Measurements from ENCODE around the gene PLCB1. TPM values are rescaled to one million over a fixed set of nuclear protein-coding genes. Genes with fewer than 3 reads are reported as not detected.
A peak's percentile ranks its signal among the peaks of the same experiment; 100 is the strongest.

The PLCB1 gene
- total and polyA plus RNA-seq, 5 experiments from 2014 or later: 1.4 to 3.8 (median 2.8) TPM

DNA sequence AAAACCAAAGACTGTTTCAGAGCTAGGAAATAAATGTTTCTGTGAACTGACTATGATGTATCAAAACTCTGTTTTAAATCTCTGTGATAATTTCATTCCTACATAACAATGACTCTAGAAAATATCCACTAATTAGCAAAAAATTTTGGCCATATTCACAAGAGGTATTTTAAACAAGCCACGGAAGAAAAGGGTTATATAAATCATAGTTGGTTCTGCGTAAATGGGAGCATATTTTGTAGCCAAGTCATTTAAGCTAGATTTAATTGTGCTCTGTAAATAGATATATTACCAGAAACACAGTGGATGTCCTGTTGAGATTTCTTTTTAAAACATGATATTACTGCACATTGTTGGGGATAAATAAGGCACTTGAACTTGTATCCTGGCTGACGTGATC lies 520.3 kb downstream of the PLCB1 start:
- no peak overlapping the region for H3K4me3 Mint-ChIP-seq
- DNase-seq (no peak), ATAC-seq (no peak)
- POLR2A ChIA-PET: no interaction called here
- H3K9me3 Mint-ChIP-seq: no peaks in the 10 kb centered on the region
- peaks cover 0 to 2% (median 0%) of the 10 kb centered on the region in 5 donors for H3K27me3 Mint-ChIP-seq
- H3K36me3 Mint-ChIP-seq: no peaks in the 10 kb centered on the region
- H3K27ac Mint-ChIP-seq: no peak overlapping the region
- H3K4me1 Mint-ChIP-seq: peaks cover 0 to 4% (median 0%) of the 10 kb centered on the region in 4 donors

- Mint-ChIP-seq H3K9me3 (no peaks in the 10 kb centered on the region), H3K4me3 (no peak overlapping the region), H3K4me1 (no peaks in the 10 kb centered on the region), H3K27ac (no peak overlapping the region), H3K27me3 (no peaks in the 10 kb centered on the region), H3K36me3 (no peaks in the 10 kb centered on the region)
- DNase-seq: no peak
- POLR2A ChIA-PET: no interaction called here
- ATAC-seq: no peak
Measured at GRCh38 chr20:8654486-8654885, 522.4 kb downstream of the PLCB1 start.

DNA sequence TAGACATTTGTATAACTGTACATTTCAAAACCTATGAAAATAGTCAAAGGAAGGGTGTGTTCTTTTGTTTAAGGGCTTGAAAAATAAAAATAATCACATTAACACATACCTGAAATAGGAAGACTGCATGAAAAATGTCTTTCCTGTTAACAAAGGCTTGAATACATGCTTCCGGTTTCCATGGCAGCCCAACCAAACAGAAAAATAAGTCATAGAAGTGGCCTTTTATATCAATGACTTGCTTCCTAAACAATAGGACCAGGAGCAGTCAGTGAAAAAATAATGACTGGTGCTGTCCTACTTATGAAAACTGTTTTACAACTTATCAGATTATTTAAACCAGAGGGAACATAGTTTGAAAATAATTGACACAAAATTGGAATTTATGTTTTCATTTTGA lies 524.3 kb downstream of the PLCB1 start:
- H3K27ac Mint-ChIP-seq: no peak overlapping the region

DNA sequence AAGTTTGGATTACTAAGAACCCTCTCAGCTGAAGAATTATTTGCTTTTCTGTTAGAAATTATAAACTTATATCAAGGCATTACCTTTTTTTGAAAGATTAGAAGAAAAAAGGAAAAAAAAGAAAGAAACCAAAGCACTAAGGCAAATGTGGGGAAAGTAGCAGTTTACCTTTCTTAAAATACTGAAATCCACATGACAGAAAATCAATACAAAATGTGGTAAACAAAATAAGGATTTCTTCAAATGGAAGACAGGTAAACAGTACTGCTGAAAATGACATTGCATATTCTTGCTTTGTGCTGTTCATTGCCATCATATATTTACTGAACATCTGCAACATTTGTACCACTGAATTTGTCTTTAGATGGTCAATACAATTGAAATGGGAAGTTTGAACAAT lies 525.6 kb downstream of the PLCB1 start:
- no peaks in the 10 kb centered on the region for H3K9me3 Mint-ChIP-seq
- DNase-seq (no peak), ATAC-seq (no peak)
- no peaks in the 10 kb centered on the region for H3K36me3 Mint-ChIP-seq
- no peak overlapping the region for H3K27ac Mint-ChIP-seq
- no peak overlapping the region for H3K4me3 Mint-ChIP-seq
- no peaks in the 10 kb centered on the region for H3K4me1 Mint-ChIP-seq
- POLR2A ChIA-PET: no interaction called here
- no peaks in the 10 kb centered on the region for H3K27me3 Mint-ChIP-seq

More for the DNA sequence above, 524.3 kb downstream of the PLCB1 start:
- Mint-ChIP-seq H3K9me3 (no peaks in the 10 kb centered on the region), H3K4me3 (no peak overlapping the region), H3K36me3 (no peaks in the 10 kb centered on the region), H3K27me3 (no peaks in the 10 kb centered on the region), H3K4me1 (no peaks in the 10 kb centered on the region)
- ATAC-seq (no peak), DNase-seq (no peak)
- POLR2A ChIA-PET: no interaction called here

DNA sequence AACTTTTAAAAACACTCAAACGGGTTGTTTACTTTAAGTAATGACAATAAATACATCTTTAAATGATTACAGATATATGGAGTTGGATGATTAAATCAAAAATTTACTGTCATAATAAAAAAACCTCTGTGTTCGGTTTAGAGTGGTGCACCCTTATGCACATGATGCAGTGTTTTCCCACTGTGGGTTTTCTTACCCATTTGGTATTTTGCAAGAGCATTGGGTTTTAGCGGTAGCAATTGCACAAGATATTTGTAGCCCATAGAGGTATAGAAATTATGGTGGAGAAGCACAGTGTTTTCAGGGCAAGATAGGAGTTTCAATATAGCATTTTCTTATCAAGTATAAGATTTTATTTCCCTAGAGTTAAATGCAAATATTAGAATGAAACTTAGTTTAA lies 526.0 kb downstream of the PLCB1 start:
- ATAC-seq: no peak
- no peak overlapping the region for H3K27ac Mint-ChIP-seq

DNA sequence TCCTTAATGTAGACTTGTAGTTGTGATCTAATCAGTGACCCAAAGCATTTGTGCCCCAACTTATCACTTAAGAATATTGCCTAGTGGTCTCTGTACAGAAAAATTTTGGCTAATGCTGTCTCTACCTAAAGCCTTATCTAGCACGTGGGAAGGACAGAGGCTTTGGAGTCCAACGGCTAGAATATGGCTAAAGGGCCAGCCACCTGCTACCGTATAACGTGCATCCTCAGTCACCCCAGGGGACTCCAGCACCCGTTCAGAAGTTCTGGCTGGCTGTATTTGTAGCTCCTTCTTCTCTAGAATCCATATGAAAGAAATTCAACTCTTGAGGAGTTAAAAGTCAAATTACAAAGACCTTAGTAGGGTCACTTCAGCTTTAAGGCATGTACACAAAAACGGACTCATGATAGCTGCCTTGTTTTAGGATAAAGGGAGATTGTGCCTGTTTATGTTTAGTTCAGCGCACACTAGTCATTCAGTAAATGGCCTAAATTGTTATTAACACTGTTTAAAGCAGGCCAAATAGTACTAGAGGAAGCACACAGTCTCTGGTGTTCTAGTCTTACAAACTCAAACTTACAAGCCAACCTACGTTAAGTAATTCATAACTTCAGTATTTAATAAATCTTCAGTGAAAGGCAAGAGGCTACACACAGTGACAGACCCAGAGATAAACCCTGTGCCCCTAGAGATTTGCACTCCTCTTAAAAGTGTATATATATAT lies 529.3 kb downstream of the PLCB1 start:
- ATAC-seq: no peak
- DNase-seq: no peak
- no peaks in the 10 kb centered on the region for H3K27me3 Mint-ChIP-seq
- no peaks in the 10 kb centered on the region for H3K9me3 Mint-ChIP-seq
- peak overlapping the region in 1 of 10 donors; percentile 60 for H3K4me3 Mint-ChIP-seq
- peak overlapping the region in 1 of 10 donors; percentile 29 for H3K27ac Mint-ChIP-seq
- H3K36me3 Mint-ChIP-seq: no peaks in the 10 kb centered on the region
- POLR2A ChIA-PET: no interaction called here
- H3K4me1 Mint-ChIP-seq: no peaks in the 10 kb centered on the region

More for the DNA sequence above, 526.0 kb downstream of the PLCB1 start:
- Mint-ChIP-seq H3K9me3 (no peaks in the 10 kb centered on the region), H3K4me3 (no peak overlapping the region), H3K36me3 (no peaks in the 10 kb centered on the region), H3K27me3 (no peaks in the 10 kb centered on the region), H3K4me1 (no peaks in the 10 kb centered on the region)
- POLR2A ChIA-PET: no interaction called here
- no peak for DNase-seq

GRCh38 chr20:8662433-8662954 lies 530.4 kb downstream of the PLCB1 start:
- POLR2A ChIA-PET: no interaction called here
- no peaks in the 10 kb centered on the region for H3K9me3 Mint-ChIP-seq
- peak in 2 of 10 donors; percentile 18 to 27 for DNase-seq

DNA sequence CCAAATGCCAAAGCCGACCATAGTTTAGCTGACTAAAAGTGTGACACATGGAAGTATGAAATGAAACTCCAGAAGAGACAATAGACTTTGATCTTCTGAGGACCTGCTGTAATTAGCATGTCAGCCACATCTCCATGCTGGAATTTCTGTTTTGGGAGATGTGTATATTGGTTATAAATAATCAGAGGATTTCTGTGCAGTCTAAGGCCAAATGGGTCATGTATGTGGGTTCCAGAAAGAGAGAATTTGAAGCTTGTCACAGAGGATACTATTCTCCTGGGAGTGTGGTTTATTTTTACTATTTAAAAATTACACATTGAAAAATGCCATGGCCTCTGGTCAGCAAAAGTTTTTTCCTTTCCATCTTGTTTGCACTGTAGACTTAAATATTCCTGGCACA lies 531.4 kb downstream of the PLCB1 start:
- Mint-ChIP-seq H3K27me3 (no peaks in the 10 kb centered on the region), H3K9me3 (no peaks in the 10 kb centered on the region), H3K27ac (peak overlapping the region in 1 of 10 donors; percentile 20), H3K36me3 (no peaks in the 10 kb centered on the region), H3K4me1 (no peaks in the 10 kb centered on the region), H3K4me3 (no peak overlapping the region)
- POLR2A ChIA-PET: no interaction called here
- ATAC-seq: no peak
- peak in 1 of 10 donors; percentile 4 for DNase-seq

More at GRCh38 chr20:8662433-8662954, 530.4 kb downstream of the PLCB1 start:
- H3K4me3 Mint-ChIP-seq: no peak overlapping the region
- H3K36me3 Mint-ChIP-seq: no peaks in the 10 kb centered on the region
- H3K4me1 Mint-ChIP-seq: no peaks in the 10 kb centered on the region
- no peaks in the 10 kb centered on the region for H3K27me3 Mint-ChIP-seq
- H3K27ac Mint-ChIP-seq: no peak overlapping the region
- no peak for ATAC-seq

- peaks cover 2 to 6% (median 3%) of the 10 kb centered on the region in 4 donors for H3K4me1 Mint-ChIP-seq
- H3K27me3 Mint-ChIP-seq: no peaks in the 10 kb centered on the region
- H3K27ac Mint-ChIP-seq: no peak overlapping the region
- no peak overlapping the region for H3K4me3 Mint-ChIP-seq
- POLR2A ChIA-PET: no interaction called here
- DNase-seq: no peak
- H3K9me3 Mint-ChIP-seq: no peaks in the 10 kb centered on the region
- no peak for ATAC-seq
- no peaks in the 10 kb centered on the region for H3K36me3 Mint-ChIP-seq
Measured at GRCh38 chr20:8664778-8665177, 532.7 kb downstream of the PLCB1 start.

DNA sequence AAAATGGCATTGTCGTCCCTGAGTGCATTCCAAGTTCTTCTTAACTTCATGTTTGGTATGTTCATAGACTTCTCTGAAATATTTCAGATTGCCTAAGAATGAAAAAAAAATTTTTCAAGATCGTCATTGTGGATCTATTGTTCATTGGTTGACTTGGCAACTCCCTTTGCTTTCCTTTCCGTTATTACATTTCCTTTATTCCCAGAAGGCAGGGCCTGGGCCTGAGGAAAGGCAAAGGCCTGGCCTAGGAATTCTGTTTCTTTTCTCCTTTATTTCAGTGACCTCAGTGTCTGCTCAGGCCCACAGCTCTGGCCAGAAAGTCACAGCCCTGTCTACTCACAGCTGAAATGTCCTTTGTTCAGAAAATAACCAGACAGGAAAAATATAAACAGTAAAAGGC lies 535.2 kb downstream of the PLCB1 start:
- Mint-ChIP-seq H3K27ac (no peak overlapping the region), H3K4me3 (no peak overlapping the region), H3K36me3 (no peaks in the 10 kb centered on the region), H3K4me1 (peaks cover 5 to 14% (median 9%) of the 10 kb centered on the region in 4 donors), H3K27me3 (no peaks in the 10 kb centered on the region), H3K9me3 (no peaks in the 10 kb centered on the region)
- DNase-seq (no peak), ATAC-seq (no peak)
- POLR2A ChIA-PET: no interaction called here

DNA sequence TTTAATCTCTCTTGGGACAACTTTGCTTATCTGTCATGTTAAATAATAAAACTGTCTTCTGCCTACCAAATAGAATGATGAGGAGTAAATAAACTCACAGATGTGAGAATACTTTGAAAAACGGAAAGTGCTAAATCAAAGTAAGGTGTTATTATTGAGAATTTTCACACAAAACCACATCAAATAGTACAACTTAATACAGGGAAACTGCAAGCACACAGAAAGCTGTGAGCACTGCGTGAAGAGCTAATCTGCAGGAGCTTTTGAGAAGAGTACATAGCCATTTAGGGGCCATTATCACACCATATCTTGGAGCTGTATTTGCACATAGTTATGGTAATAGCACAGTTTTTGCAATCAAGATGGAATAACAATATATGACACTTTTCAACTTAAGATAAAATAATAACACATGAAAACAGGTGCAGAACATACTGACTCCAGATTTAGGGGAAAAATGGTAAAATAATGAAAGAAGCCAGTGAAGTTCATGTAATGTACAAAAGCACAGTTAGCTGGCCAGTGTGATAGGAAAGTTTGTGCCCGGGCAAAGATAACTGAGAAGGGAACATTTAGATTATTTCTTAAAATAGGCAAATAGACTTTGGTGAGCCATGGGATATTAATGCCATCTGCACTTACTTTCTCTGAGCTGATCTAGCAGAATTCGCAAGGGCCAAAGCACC lies 538.3 kb downstream of the PLCB1 start:
- Mint-ChIP-seq H3K27me3 (no peaks in the 10 kb centered on the region), H3K9me3 (no peaks in the 10 kb centered on the region), H3K4me1 (peaks cover 5 to 14% (median 9%) of the 10 kb centered on the region in 4 donors), H3K36me3 (peaks cover 0 to 4% (median 0%) of the 10 kb centered on the region in 3 donors), H3K4me3 (no peak overlapping the region), H3K27ac (no peak overlapping the region)
- DNase-seq: no peak
- POLR2A ChIA-PET: no interaction called here
- ATAC-seq: no peak

GRCh38 chr20:8670893-8671215 lies 538.8 kb downstream of the PLCB1 start:
- POLR2A ChIA-PET: no interaction called here
- no peak overlapping the region for H3K4me3 Mint-ChIP-seq
- H3K36me3 Mint-ChIP-seq: peaks cover 0 to 6% (median 0%) of the 10 kb centered on the region in 3 donors
- no peaks in the 10 kb centered on the region for H3K27me3 Mint-ChIP-seq
- peaks cover 5 to 14% (median 9%) of the 10 kb centered on the region in 4 donors for H3K4me1 Mint-ChIP-seq
- no peak for DNase-seq
- no peak overlapping the region for H3K27ac Mint-ChIP-seq
- ATAC-seq: no peak
- H3K9me3 Mint-ChIP-seq: no peaks in the 10 kb centered on the region

DNA sequence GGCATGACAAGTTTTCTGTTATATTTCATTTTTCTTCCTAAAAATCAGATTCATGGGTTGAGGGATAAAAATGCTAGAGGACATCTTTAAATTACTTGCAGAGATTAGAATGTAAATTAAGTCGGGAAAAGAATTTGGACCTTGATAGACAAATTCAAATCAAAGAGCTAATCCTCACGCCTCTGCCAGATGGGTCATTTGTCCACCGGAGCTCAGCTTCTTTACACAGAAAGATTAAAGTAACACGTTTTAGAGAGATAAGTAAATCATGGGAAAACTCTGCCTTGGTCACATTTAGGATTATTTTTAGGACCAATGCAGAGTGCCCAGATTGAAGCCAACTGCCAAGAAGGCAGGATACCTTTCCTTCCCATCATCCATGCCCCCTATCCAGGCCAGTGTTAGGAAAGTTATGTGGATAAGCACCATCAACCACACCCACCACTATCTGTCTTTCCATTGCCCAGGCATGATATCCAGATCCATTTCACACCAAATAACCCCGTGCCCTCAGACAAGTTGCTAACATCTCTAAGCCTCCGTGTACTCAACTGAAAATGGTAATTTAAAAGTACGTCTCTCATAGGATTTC lies 539.4 kb downstream of the PLCB1 start:
- Mint-ChIP-seq H3K4me1 (peaks cover 5 to 14% (median 9%) of the 10 kb centered on the region in 4 donors), H3K27me3 (no peaks in the 10 kb centered on the region), H3K36me3 (peaks cover 0 to 6% (median 1%) of the 10 kb centered on the region in 3 donors), H3K9me3 (peaks cover 0 to 2% (median 0%) of the 10 kb centered on the region in 9 donors), H3K4me3 (no peak overlapping the region), H3K27ac (no peak overlapping the region)
- POLR2A ChIA-PET: no interaction called here
- DNase-seq (no peak), ATAC-seq (no peak)

Data from naive thymus-derived CD8-positive, alpha-beta T cell (primary cell).